ENCODE data around the gene PRM1. TPM values are rescaled to one million over a fixed set of nuclear protein-coding genes. Genes with fewer than 3 reads are reported as not detected.
A peak's percentile ranks its signal among the peaks of the same experiment; 100 is the strongest.

The PRM1 gene
- total and polyA plus RNA-seq, 2 of the 13 experiments (the other 11 are each of a cell fraction or from before 2014, with no cell fraction given) = not detected

- TF ChIP-seq ZNF318 (CRISPR knock-in tag; IDR thresholded peaks at IDR 0.05) (no peak), CHD2 (IDR thresholded peaks at IDR 0.05; ENCODE audit: low read depth, low read length) (no peak), KAT8 (CRISPR knock-in tag; IDR thresholded peaks at IDR 0.05) (no peak), MBD4 (IDR thresholded peaks at IDR 0.05; ENCODE audit: borderline replicate concordance, low read length) (no peak), ATF1 (CRISPR knock-in tag; IDR thresholded peaks at IDR 0.05) (no peak), KDM1A (CRISPR knock-in tag; IDR thresholded peaks at IDR 0.05) (no peak), NFAT5 (CRISPR knock-in tag; IDR thresholded peaks at IDR 0.05) (no peak), ZFP62 (CRISPR knock-in tag; IDR thresholded peaks at IDR 0.05) (no peak), MEIS2 (CRISPR knock-in tag; IDR thresholded peaks at IDR 0.05) (no peak), AHR (CRISPR knock-in tag; IDR thresholded peaks at IDR 0.05) (no peak), ZNF367 (CRISPR knock-in tag; IDR thresholded peaks at IDR 0.05; ENCODE audit: borderline replicate concordance) (no peak), CBFB (CRISPR knock-in tag; IDR thresholded peaks at IDR 0.05) (peak; percentile 31; the same call in 1 of the 2 replicates), PLSCR1 (CRISPR knock-in tag; IDR thresholded peaks at IDR 0.05; ENCODE audit: borderline replicate concordance) (no peak), MAF1 (CRISPR knock-in tag; IDR thresholded peaks at IDR 0.05; ENCODE audit: borderline replicate concordance) (0 out of 2 replicates have a peak, but pooled peaks have one; percentile 43)
Observed at GRCh38 chr16:11313493-11314308, 32.6 kb upstream of the PRM1 start (continued).
